ENCODE results near the gene NIPA2.

Gene NIPA2

DNA sequence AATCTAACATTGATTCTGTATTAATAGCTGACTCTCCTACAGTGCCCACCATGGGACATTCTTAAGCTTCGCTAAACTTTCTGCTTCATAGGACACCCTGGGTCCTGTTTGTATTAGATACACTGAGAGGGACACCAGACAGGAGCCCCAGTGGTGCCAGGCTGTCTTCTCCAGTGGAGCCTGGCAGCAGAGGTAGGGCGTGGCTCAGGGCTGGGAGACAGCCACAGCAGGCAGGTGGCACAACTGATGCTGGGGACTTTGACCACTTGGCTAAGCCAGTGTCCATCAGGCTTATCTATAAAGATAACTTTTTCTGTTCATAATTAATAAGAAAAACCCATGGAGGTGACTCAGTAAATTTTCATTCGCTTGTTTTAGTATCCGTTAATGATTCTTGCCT, 30.2 kb upstream of the NIPA2 start:
- Histone ChIP-seq H3K4me3 (no peak overlapping the region), H3K27me3 (no peaks in the 10 kb centered on the region), H3K27ac (no peak overlapping the region), H4K20me1 (peaks cover 42% of the 10 kb centered on the region), H3K9ac (no peak overlapping the region), H3K9me3 (peaks cover 12% of the 10 kb centered on the region; the same call in 1 of the 2 replicates), H3K4me2 (peak overlapping the region; percentile 74), H3K4me1 (peaks cover 52% of the 10 kb centered on the region), H3K36me3 (peaks cover 46% of the 10 kb centered on the region)
- TF ChIP-seq Cebpa-rat (IDR thresholded peaks at IDR 0.05): no peak

DNA sequence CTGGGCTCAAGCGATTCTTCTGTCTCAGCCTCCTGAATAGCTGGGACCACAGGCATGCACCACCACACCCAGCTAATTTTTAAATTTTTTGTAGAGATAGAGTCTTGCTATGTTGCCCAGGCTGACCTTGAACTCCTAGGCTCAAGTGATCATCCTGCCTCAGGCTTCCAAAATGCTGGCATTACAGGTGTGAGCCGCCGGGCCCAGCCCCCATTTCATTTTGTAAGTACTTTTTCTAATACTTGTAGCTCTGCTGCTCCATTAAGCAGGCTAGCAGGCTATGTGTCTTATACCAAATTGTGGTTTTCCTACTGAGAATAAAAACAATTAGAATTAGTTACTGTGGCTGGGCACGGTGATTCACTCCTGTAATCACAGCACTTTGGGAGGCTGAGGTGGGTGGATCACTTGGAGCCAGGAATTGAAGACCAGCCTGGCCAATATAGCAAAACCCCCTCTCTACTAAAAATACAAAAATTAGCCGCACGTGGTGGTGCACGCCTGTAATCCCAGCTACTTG, 29.6 kb upstream of the NIPA2 start:
- peaks cover 49% of the 10 kb centered on the region for H3K4me1 ChIP-seq
- TF ChIP-seq Cebpa-rat (IDR thresholded peaks at IDR 0.05): no peak
- no peak overlapping the region for H3K4me3 ChIP-seq
- peaks cover 50% of the 10 kb centered on the region for H3K36me3 ChIP-seq
- no peak overlapping the region for H3K27ac ChIP-seq
- H3K9ac ChIP-seq: no peak overlapping the region
- H3K9me3 ChIP-seq: peaks cover 11% of the 10 kb centered on the region; the same call in 1 of the 2 replicates
- H3K27me3 ChIP-seq: no peaks in the 10 kb centered on the region
- peak overlapping the region; percentile 74 for H3K4me2 ChIP-seq
- peaks cover 39% of the 10 kb centered on the region for H4K20me1 ChIP-seq

DNA sequence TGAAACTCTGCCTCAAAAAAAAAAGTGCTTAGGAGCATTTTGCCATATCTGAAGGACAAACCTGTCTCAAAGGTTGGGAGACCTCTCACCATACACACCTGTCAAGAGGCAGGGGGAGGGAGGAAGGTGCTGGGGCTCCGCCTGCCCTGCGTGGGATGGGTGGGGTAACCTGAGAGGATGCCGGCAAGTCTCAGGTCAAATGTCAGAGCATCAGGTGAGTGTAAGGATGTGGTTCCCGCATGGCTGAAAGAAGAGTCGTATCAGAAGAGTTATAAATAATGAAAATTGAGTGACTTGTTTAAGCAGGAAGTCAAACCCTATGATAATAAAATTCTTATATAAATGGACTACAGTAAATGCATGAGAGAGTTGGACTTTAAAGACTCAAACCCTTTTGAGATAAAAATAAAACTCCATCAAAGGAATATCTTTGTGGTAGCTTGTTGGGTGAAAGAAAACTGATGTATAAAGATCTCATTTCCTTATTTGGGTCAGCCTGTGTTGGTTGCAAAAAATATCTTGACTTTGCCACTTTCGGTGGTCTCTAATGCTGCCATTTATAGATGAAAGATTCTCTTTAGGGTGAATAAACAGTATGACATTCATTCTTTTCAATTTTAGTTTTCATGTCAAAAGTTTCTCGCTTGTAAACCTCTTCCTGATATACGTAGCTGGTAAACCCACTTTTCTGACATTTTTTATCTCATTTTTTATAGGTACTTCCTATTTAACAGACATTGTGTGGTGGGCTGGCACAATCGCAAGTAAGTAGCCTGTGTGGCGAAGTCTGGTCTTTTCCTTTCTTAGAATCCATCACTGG, 28.2 kb upstream of the NIPA2 start:
- Histone ChIP-seq H3K27me3 (no peaks in the 10 kb centered on the region), H3K4me2 (peak overlapping the region; percentile 74), H3K36me3 (peaks cover 48% of the 10 kb centered on the region), H4K20me1 (peaks cover 32% of the 10 kb centered on the region), H3K4me3 (peak overlapping the region; percentile 32; the same call in 1 of the 2 replicates), H3K9ac (peak overlapping the region; percentile 43), H3K9me3 (0 out of 2 replicates have a peak, but pooled peaks cover 3% of the 10 kb centered on the region), H3K27ac (peak overlapping the region; percentile 75), H3K4me1 (peaks cover 49% of the 10 kb centered on the region)
- TF ChIP-seq Cebpa-rat (IDR thresholded peaks at IDR 0.05): no peak

DNA sequence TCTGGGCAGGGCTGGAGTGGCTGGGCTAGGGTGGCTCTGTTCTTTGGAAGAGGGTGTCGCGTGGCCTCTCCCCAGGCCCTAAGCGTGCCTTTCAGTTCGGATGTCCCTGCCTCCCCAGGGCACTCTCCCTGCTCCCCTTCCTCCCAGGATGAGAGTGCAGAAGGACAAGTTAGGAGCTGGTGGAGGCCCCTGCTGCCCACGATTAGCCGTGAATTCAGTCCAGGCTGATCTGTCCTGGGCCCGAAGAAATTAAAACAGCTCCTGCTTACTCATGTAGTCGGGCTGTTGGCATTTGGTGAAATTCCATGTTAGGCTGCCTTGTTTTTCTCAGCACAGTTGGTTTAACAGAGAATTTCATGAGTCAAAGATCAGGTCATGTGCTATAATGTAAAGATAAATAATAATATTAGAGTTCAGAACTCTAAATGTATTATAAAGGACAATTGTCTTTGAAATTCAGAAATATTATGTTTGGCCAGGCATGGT, 27.6 kb upstream of the NIPA2 start:
- no peaks in the 10 kb centered on the region for H3K9me3 ChIP-seq
- no peaks in the 10 kb centered on the region for H3K27me3 ChIP-seq
- H3K9ac ChIP-seq: peak overlapping the region; percentile 43
- H3K27ac ChIP-seq: peak overlapping the region; percentile 75
- H3K36me3 ChIP-seq: peaks cover 50% of the 10 kb centered on the region
- peaks cover 29% of the 10 kb centered on the region for H4K20me1 ChIP-seq
- TF ChIP-seq Cebpa-rat (IDR thresholded peaks at IDR 0.05): no peak
- peaks cover 49% of the 10 kb centered on the region for H3K4me1 ChIP-seq
- H3K4me3 ChIP-seq: peak overlapping the region; percentile 32; the same call in 1 of the 2 replicates
- H3K4me2 ChIP-seq: peak overlapping the region; percentile 74

DNA sequence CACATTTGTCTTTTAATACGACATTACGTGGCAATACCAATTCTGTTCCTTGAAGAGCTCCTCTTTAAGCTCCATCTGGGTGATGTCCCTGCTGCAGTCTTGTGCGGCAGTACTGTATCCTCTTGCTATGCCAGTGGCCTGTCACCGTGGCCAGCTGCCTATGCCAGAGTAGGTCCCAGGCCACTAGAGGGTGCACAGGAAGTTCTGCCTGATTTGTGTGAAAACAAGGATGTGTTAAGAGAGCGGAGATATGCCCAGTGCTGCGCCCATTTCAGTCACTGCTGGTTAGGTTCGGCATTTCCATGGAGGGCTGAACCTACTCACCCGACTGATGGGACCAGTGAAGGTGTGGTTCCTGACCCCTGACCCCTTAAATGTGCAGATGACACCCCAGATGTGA, 26.8 kb upstream of the NIPA2 start:
- peak overlapping the region; percentile 22; the same call in 1 of the 2 replicates for H3K27ac ChIP-seq

DNA sequence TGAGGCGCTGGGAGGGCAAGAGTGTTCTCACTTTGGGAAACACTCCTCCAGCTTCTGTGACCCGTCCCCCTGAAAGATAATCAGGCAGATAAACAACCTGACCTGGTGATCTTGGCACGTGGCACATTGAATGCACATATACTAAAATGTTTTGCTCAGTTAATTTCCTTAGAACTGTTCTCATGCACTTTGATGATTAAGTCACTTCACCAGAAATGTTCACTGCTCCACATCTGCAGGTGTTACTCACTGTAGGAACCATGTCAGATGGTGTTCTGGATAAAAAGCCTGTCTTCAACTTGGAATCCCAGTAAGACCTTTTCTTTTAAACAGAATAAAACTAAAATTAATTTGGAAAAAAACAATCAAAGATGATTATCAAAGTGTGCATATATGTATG, 24.6 kb upstream of the NIPA2 start:
- no peak for TF ChIP-seq Cebpa-rat (IDR thresholded peaks at IDR 0.05)
- Histone ChIP-seq H3K4me3 (no peak overlapping the region), H3K36me3 (peaks cover 65% of the 10 kb centered on the region), H3K9ac (no peak overlapping the region), H3K4me2 (no peak overlapping the region), H4K20me1 (0 out of 2 replicates have a peak, but pooled peaks cover 5% of the 10 kb centered on the region), H3K27me3 (no peaks in the 10 kb centered on the region), H3K4me1 (peaks cover 34% of the 10 kb centered on the region), H3K27ac (no peak overlapping the region), H3K9me3 (no peaks in the 10 kb centered on the region)

More for the DNA sequence above, 26.8 kb upstream of the NIPA2 start:
- Histone ChIP-seq H3K4me3 (no peak overlapping the region), H4K20me1 (peaks cover 23% of the 10 kb centered on the region), H3K27me3 (no peaks in the 10 kb centered on the region), H3K4me1 (peaks cover 48% of the 10 kb centered on the region), H3K9ac (no peak overlapping the region), H3K9me3 (no peaks in the 10 kb centered on the region), H3K36me3 (peaks cover 51% of the 10 kb centered on the region), H3K4me2 (peak overlapping the region; percentile 74)
- no peak for TF ChIP-seq Cebpa-rat (IDR thresholded peaks at IDR 0.05)

DNA sequence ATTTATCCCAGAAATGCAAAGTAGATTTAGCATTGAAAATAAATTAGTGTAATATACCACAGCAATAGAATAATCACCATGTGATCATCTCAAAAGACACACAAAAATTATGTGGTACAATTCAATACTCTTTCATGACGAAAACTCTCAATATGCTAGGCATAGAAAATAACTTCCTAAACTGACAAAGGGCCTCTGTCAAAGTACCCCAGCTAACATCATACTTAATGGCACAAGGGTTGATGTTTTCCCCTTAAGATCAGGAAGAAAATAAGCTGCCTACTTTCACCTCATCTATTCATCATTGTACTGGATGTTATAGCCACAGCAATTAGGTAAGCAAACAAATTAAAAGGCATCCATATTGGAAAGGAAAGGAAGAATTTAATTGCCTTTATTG, 22.7 kb upstream of the NIPA2 start:
- no peaks in the 10 kb centered on the region for H3K27me3 ChIP-seq
- H3K4me2 ChIP-seq: no peak overlapping the region
- peaks cover 77% of the 10 kb centered on the region for H3K36me3 ChIP-seq
- H3K27ac ChIP-seq: no peak overlapping the region
- H4K20me1 ChIP-seq: 0 out of 2 replicates have a peak, but pooled peaks cover 6% of the 10 kb centered on the region
- no peak for TF ChIP-seq Cebpa-rat (IDR thresholded peaks at IDR 0.05)
- H3K9ac ChIP-seq: no peak overlapping the region
- peaks cover 14% of the 10 kb centered on the region for H3K4me1 ChIP-seq
- H3K4me3 ChIP-seq: no peak overlapping the region
- no peaks in the 10 kb centered on the region for H3K9me3 ChIP-seq

DNA sequence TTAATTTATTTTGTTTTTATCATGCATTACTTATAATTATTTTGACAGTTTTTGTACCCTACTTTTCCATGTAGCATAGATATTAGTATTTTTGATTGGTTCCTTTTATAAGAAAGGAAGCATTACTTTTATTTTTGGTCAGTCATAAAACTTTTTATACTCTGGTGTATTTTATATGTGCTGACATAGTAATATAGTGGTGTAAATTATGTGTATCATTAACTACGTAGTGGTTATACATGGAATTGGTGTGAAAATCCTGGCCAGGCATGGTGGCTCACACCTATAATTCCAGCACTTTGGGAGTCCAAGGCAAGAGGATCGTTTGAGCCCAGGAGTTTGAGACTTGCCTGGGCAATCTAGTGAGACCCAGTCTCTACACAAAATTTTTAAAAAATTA, 18.8 kb upstream of the NIPA2 start:
- H3K27ac ChIP-seq: no peak overlapping the region
- 0 out of 2 replicates have a peak, but pooled peaks cover 6% of the 10 kb centered on the region for H4K20me1 ChIP-seq
- no peak overlapping the region for H3K9ac ChIP-seq
- no peaks in the 10 kb centered on the region for H3K27me3 ChIP-seq
- TF ChIP-seq Cebpa-rat (IDR thresholded peaks at IDR 0.05): no peak
- H3K4me3 ChIP-seq: no peak overlapping the region
- no peaks in the 10 kb centered on the region for H3K4me1 ChIP-seq
- H3K4me2 ChIP-seq: no peak overlapping the region
- peaks cover 91% of the 10 kb centered on the region for H3K36me3 ChIP-seq
- no peaks in the 10 kb centered on the region for H3K9me3 ChIP-seq

DNA sequence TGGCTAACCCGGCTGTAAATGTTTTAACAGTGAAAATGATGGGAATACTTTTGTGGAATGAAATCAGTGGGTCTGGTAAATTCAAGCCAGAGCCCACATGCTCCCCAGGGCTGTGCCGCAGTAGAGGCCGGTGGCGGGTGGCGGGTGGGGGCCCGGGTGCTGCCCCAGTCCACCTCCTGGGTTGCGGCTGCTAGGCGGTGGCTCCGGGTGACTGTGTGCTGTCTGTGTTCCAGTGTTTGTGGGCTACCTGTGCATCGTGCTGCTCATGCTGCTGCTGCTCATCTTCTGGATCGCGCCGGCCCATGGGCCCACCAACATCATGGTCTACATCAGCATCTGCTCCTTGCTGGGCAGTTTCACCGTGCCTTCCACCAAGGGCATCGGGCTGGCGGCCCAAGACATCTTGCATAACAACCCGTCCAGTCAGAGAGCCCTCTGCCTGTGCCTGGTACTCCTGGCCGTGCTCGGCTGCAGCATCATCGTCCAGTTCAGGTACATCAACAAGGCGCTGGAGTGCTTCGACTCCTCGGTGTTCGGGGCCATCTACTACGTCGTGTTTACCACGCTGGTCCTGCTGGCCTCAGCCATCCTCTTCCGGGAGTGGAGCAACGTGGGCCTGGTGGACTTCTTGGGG, 14.9 kb upstream of the NIPA2 start:
- Histone ChIP-seq H3K4me3 (no peak overlapping the region), H3K27ac (no peak overlapping the region), H3K9me3 (no peaks in the 10 kb centered on the region), H3K4me2 (no peak overlapping the region), H3K4me1 (no peaks in the 10 kb centered on the region), H3K36me3 (peaks cover 90% of the 10 kb centered on the region), H3K9ac (no peak overlapping the region), H4K20me1 (0 out of 2 replicates have a peak, but pooled peaks cover 6% of the 10 kb centered on the region), H3K27me3 (no peaks in the 10 kb centered on the region)
- TF ChIP-seq Cebpa-rat (IDR thresholded peaks at IDR 0.05): no peak
